HCT116 (cell line): ENCODE measurements around the gene ATP13A4.

ENCODE experiments used
- CEBPB ChIP-seq: IDR thresholded peaks from 2 replicates; pipeline ENCODE4 v1.6.1; 2012; ENCODE audit warnings: low read depth
- ELF1 ChIP-seq: IDR thresholded peaks from 2 replicates; pipeline ENCODE4 v1.6.1; 2012; ENCODE audit warnings: low read depth, borderline replicate concordance
- POLR2A ChIP-seq: IDR thresholded peaks from 2 replicates; pipeline ENCODE4 v1.7.0; 2011; ENCODE audit warnings: borderline replicate concordance; ENCODE audit not compliant: insufficient read depth, insufficient read length; ENCODE audit errors: extremely low read depth
- POLR2AphosphoS5 ChIP-seq: IDR thresholded peaks from 2 replicates; pipeline ENCODE4 v1.6.1; 2011; ENCODE audit warnings: mild to moderate bottlenecking, low read depth, low read length, moderate library complexity
- RAD21 ChIP-seq: IDR thresholded peaks from 2 replicates; pipeline ENCODE4 v1.6.1; 2012; ENCODE audit warnings: low read depth, mild to moderate bottlenecking
- SIN3A ChIP-seq: IDR thresholded peaks from 2 replicates; pipeline ENCODE4 v1.6.1; 2012; ENCODE audit warnings: low read depth
- TCF7L2 ChIP-seq: IDR thresholded peaks from 2 replicates; pipeline ENCODE4 v1.7.0; 2011; ENCODE audit warnings: borderline replicate concordance, inconsistent platforms; ENCODE audit not compliant: insufficient read depth, insufficient read length; ENCODE audit errors: extremely low read depth
- ZFX ChIP-seq: fragments of 450-650 bp; IDR thresholded peaks from 2 replicates; pipeline ENCODE4 v1.6.1; 2017
- ZNF274 ChIP-seq: fragments of 200-500 bp; sonication (Bioruptor generic); IDR thresholded peaks from 2 replicates; pipeline ENCODE4 v1.6.1; 2014; ENCODE audit warnings: mild to moderate bottlenecking, low read depth, low read length, inconsistent platforms
- TF ChIP-seq, protein P1 (sequence below): IDR thresholded peaks from 2 replicates; pipeline ENCODE4 v1.6.1; 2012; ENCODE audit warnings: low read depth
- TF ChIP-seq, protein P2 (sequence below), 3 experiments: fragments of 200-600 bp in 1 of 3; sonication (generic) in 1 of 3; IDR thresholded peaks in 2 of 3; conservative IDR thresholded peaks in 1 of 3; 2 replicates each; pipeline ENCODE4 v1.5.1; 2012 to 2017; ENCODE audit warnings: low read depth in 2 of 3, low read length in 2 of 3, antibody characterized with exemption in 1 of 3, borderline replicate concordance in 1 of 3, control low read depth in 1 of 3, mild to moderate bottlenecking in 1 of 3, mixed read lengths in 1 of 3, mixed run types in 1 of 3, moderate library complexity in 1 of 3; ENCODE audit not compliant: insufficient read depth in 1 of 3
- TF ChIP-seq, protein P3 (sequence below): IDR thresholded peaks from 2 replicates; pipeline ENCODE4 v1.6.1; 2012

DNA sequence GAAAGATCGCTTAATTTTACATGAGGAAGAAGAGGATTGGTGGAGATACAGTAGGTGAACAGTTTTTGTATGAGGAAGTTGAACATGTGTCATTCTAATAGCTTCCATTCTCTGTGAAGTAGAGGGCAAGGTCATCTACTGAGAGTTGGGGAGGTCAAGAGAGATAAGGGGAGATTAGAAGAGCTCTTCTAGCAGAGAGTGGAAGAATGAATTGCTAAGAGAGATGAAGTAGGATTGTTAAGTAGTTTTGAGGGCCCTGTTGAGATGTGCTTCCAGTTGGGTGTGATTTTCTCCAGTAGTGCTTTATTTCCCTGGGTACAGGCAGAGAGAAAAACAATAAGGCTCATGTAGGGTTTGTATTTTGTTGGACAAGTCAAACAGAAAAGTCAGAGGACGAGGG is 43.5 kb upstream of the ATP13A4 start:
- TF ChIP-seq, protein P1, sequence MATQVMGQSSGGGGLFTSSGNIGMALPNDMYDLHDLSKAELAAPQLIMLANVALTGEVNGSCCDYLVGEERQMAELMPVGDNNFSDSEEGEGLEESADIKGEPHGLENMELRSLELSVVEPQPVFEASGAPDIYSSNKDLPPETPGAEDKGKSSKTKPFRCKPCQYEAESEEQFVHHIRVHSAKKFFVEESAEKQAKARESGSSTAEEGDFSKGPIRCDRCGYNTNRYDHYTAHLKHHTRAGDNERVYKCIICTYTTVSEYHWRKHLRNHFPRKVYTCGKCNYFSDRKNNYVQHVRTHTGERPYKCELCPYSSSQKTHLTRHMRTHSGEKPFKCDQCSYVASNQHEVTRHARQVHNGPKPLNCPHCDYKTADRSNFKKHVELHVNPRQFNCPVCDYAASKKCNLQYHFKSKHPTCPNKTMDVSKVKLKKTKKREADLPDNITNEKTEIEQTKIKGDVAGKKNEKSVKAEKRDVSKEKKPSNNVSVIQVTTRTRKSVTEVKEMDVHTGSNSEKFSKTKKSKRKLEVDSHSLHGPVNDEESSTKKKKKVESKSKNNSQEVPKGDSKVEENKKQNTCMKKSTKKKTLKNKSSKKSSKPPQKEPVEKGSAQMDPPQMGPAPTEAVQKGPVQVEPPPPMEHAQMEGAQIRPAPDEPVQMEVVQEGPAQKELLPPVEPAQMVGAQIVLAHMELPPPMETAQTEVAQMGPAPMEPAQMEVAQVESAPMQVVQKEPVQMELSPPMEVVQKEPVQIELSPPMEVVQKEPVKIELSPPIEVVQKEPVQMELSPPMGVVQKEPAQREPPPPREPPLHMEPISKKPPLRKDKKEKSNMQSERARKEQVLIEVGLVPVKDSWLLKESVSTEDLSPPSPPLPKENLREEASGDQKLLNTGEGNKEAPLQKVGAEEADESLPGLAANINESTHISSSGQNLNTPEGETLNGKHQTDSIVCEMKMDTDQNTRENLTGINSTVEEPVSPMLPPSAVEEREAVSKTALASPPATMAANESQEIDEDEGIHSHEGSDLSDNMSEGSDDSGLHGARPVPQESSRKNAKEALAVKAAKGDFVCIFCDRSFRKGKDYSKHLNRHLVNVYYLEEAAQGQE: no peak
- TF ChIP-seq, protein P2, sequence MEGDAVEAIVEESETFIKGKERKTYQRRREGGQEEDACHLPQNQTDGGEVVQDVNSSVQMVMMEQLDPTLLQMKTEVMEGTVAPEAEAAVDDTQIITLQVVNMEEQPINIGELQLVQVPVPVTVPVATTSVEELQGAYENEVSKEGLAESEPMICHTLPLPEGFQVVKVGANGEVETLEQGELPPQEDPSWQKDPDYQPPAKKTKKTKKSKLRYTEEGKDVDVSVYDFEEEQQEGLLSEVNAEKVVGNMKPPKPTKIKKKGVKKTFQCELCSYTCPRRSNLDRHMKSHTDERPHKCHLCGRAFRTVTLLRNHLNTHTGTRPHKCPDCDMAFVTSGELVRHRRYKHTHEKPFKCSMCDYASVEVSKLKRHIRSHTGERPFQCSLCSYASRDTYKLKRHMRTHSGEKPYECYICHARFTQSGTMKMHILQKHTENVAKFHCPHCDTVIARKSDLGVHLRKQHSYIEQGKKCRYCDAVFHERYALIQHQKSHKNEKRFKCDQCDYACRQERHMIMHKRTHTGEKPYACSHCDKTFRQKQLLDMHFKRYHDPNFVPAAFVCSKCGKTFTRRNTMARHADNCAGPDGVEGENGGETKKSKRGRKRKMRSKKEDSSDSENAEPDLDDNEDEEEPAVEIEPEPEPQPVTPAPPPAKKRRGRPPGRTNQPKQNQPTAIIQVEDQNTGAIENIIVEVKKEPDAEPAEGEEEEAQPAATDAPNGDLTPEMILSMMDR (IDR thresholded peaks at IDR 0.05 in 2 of 3, conservative IDR thresholded peaks at IDR 0.05 in 1 of 3; ENCODE audit: borderline replicate concordance in 1 of 3, insufficient read depth in 1 of 3, low read depth in 2 of 3, low read length in 2 of 3): no peak
- TF ChIP-seq POLR2A: no peak
- no peak for TF ChIP-seq POLR2AphosphoS5
- TF ChIP-seq SIN3A: no peak
- TF ChIP-seq, protein P3, sequence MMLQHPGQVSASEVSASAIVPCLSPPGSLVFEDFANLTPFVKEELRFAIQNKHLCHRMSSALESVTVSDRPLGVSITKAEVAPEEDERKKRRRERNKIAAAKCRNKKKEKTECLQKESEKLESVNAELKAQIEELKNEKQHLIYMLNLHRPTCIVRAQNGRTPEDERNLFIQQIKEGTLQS: no peak
- TF ChIP-seq CEBPB: no peak
- no peak for TF ChIP-seq ZNF274
- TF ChIP-seq ELF1: no peak
- TF ChIP-seq TCF7L2: no peak
- no peak for TF ChIP-seq ZFX
- TF ChIP-seq RAD21: no peak
